HFFc6 (cell line): ENCODE data around the gene LRRC30. TPM values are rescaled to one million over a fixed set of nuclear protein-coding genes. Genes with fewer than 3 reads are reported as not detected.

Experiments used
- DNase-seq: peaks from one replicate; pipeline ENCODE4 v3.0.0-alpha.2; 2018
- H3K27ac Mint-ChIP-seq: 2 replicates; pipeline ENCODE4 v1.8.0; 2020; ENCODE audit warnings: mild to moderate bottlenecking, mixed read lengths
- H3K27me3 Mint-ChIP-seq: 2 replicates; pipeline ENCODE4 v1.8.0; 2021; ENCODE audit warnings: mild to moderate bottlenecking, moderate library complexity, mixed read lengths; ENCODE audit not compliant: insufficient read depth
- H3K36me3 Mint-ChIP-seq: 2 replicates; pipeline ENCODE4 v1.8.0; 2021; ENCODE audit warnings: low read depth, mixed read lengths
- H3K4me1 Mint-ChIP-seq: 2 replicates; pipeline ENCODE4 v1.8.0; 2020; ENCODE audit warnings: low read depth, mixed read lengths
- H3K4me3 Mint-ChIP-seq: 2 replicates; pipeline ENCODE4 v1.8.0; 2020; ENCODE audit warnings: mild to moderate bottlenecking, moderate library complexity, mixed read lengths
- H3K9me3 Mint-ChIP-seq: 2 replicates; pipeline ENCODE4 v1.8.0; 2020; ENCODE audit warnings: mild to moderate bottlenecking, mixed read lengths
- CTCF ChIP-seq: fragments of 200-600 bp; sonication (generic); IDR thresholded peaks from 2 replicates; pipeline ENCODE4 v1.5.0; 2021; ENCODE audit warnings: antibody characterized with exemption, mild to moderate bottlenecking
- total RNA-seq, 6 experiments: library from RNA; stranded (reverse); fragmentation: NEBNext Ultra II Directional; extraction: Animal tissue kit (Norgen Biotek cat#: 25700); gene quantifications; 2 replicates in 1 of 6; 3 replicates in 5 of 6; pipeline ENCODE4 v1.2.3, GENCODE V29; 2021

The LRRC30 gene
- total RNA-seq, 6 experiments from 2014 or later: not detected

GRCh38 chr18:7232218-7232617 lies 1.3 kb downstream of the LRRC30 start:
- no peaks in the 10 kb centered on the region for H3K9me3 Mint-ChIP-seq
- no peak for TF ChIP-seq CTCF
- H3K36me3 Mint-ChIP-seq: no peaks in the 10 kb centered on the region
- peaks cover 27% of the 10 kb centered on the region for H3K27me3 Mint-ChIP-seq
- H3K27ac Mint-ChIP-seq: no peak overlapping the region
- DNase-seq: no peak
- H3K4me3 Mint-ChIP-seq: no peak overlapping the region
- no peaks in the 10 kb centered on the region for H3K4me1 Mint-ChIP-seq

DNA sequence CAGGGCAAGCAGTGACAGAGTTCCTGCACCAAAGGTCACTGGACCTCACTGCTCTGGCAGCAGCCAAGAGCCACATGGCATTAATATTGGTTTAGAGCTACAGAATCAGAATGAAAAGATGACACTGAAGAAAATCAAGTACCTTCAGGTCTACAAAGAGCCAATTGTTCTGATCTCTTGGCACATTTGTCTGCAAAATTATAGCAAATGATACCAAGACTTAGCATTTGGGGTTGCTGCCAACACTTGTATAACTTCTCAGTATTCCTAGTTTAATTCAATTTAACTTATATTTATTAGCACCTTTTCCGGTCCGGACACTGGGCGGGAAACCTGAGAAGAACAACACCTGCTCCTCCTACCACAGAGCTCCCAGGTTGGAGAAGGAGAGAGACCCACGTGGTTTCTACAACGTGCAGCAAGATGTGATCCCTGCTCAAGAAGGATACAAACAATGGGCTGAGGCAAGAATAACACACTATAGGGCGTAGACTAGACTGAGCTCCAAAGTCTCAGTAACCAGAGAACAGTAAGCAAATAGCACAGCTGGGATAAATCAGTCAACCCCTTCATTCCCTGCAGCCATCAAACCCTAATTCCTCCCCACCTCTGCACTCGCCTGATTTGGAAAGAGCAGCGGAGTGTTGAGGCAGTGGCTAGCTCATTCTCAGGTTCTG lies 2.4 kb downstream of the LRRC30 start:
- H3K9me3 Mint-ChIP-seq: no peaks in the 10 kb centered on the region
- H3K27me3 Mint-ChIP-seq: peaks cover 20% of the 10 kb centered on the region
- H3K36me3 Mint-ChIP-seq: no peaks in the 10 kb centered on the region

GRCh38 chr18:7234091-7234490 lies 3.2 kb downstream of the LRRC30 start:
- Mint-ChIP-seq H3K4me1 (no peaks in the 10 kb centered on the region), H3K36me3 (no peaks in the 10 kb centered on the region), H3K27ac (no peak overlapping the region), H3K27me3 (peaks cover 20% of the 10 kb centered on the region), H3K9me3 (no peaks in the 10 kb centered on the region), H3K4me3 (no peak overlapping the region)
- DNase-seq: no peak
- no peak for TF ChIP-seq CTCF

More for the DNA sequence above, 2.4 kb downstream of the LRRC30 start:
- no peak for TF ChIP-seq CTCF
- no peak overlapping the region for H3K4me3 Mint-ChIP-seq
- H3K27ac Mint-ChIP-seq: no peak overlapping the region
- H3K4me1 Mint-ChIP-seq: no peaks in the 10 kb centered on the region
- DNase-seq: no peak

- DNase-seq: no peak
- no peak for TF ChIP-seq CTCF
- H3K36me3 Mint-ChIP-seq: no peaks in the 10 kb centered on the region
- H3K4me1 Mint-ChIP-seq: no peaks in the 10 kb centered on the region
- no peak overlapping the region for H3K27ac Mint-ChIP-seq
- H3K4me3 Mint-ChIP-seq: no peak overlapping the region
- peaks cover 19% of the 10 kb centered on the region for H3K27me3 Mint-ChIP-seq
- no peaks in the 10 kb centered on the region for H3K9me3 Mint-ChIP-seq
These were observed 4.1 kb downstream of the LRRC30 start for GRCh38 chr18:7234956-7235355.

- Mint-ChIP-seq H3K4me3 (no peak overlapping the region), H3K27me3 (peaks cover 19% of the 10 kb centered on the region), H3K4me1 (no peaks in the 10 kb centered on the region), H3K27ac (no peak overlapping the region), H3K36me3 (no peaks in the 10 kb centered on the region), H3K9me3 (no peaks in the 10 kb centered on the region; the same call in 1 of the 2 replicates)
- TF ChIP-seq CTCF: no peak
- DNase-seq: no peak
These were observed 5.2 kb downstream of the LRRC30 start for GRCh38 chr18:7236072-7236471.
